Liver (tissue), 9 donors: ENCODE data around the gene PTRH2. TPM values are rescaled to one million over a fixed set of nuclear protein-coding genes. Genes with fewer than 3 reads are reported as not detected.

ENCODE experiments used
- DNase-seq: peaks from one replicate; pipeline ENCODE4 v3.0.0-alpha.2; 2017; ENCODE audit warnings: low spot score
- H3K27ac ChIP-seq, 2 donors: one replicate each; pipeline ENCODE4 v1.7.0; 2013; ENCODE audit warnings: inconsistent platforms in 2 of 2, low read length in 2 of 2, control low read depth in 1 of 2, low read depth in 1 of 2, mild to moderate bottlenecking in 1 of 2
- H3K27me3 ChIP-seq, 4 donors: one replicate each; pipeline versions ENCODE4 v1.6.1 to v1.7.0; 2013; ENCODE audit warnings: low read length in 3 of 4, inconsistent platforms in 1 of 4, mild to moderate bottlenecking in 1 of 4, moderate library complexity in 1 of 4; ENCODE audit not compliant: control insufficient read depth in 4 of 4, insufficient read depth in 4 of 4
- H3K36me3 ChIP-seq, 4 donors: one replicate each; pipeline versions ENCODE4 v1.6.1 to v1.7.0; 2013; ENCODE audit warnings: low read length in 3 of 4, mild to moderate bottlenecking in 3 of 4, low read depth in 1 of 4, moderate library complexity in 1 of 4; ENCODE audit not compliant: control insufficient read depth in 4 of 4, insufficient read depth in 3 of 4
- H3K4me1 ChIP-seq, 4 donors: one replicate each; pipeline versions ENCODE4 v1.6.1 to v1.7.0; 2013; ENCODE audit warnings: low read length in 3 of 4, mild to moderate bottlenecking in 3 of 4, moderate library complexity in 1 of 4; ENCODE audit not compliant: control insufficient read depth in 4 of 4, insufficient read depth in 4 of 4
- H3K4me3 ChIP-seq, 3 donors: one replicate each; pipeline versions ENCODE4 v1.6.1 to v1.7.0; 2013; ENCODE audit warnings: low read length in 3 of 3, control low read depth in 1 of 3, low read depth in 1 of 3, mild to moderate bottlenecking in 1 of 3
- H3K9ac ChIP-seq, 2 donors: one replicate each; pipeline ENCODE4 v1.7.0; 2013; ENCODE audit warnings: low read length in 2 of 2, mild to moderate bottlenecking in 2 of 2, moderate library complexity in 2 of 2, control low read depth in 1 of 2, low read depth in 1 of 2
- H3K9me3 ChIP-seq, 4 donors: one replicate each; pipeline versions ENCODE4 v1.6.1 to v1.7.0; 2013; ENCODE audit warnings: low read length in 3 of 4; ENCODE audit not compliant: control insufficient read depth in 4 of 4
- EGR1 ChIP-seq, 2 donors: IDR thresholded peaks; 2 replicates each; pipeline ENCODE4 v1.6.1; 2016 to 2018; ENCODE audit warnings: antibody characterized with exemption in 2 of 2, low read depth in 2 of 2
- FOXA1 ChIP-seq: IDR thresholded peaks from 2 replicates; pipeline ENCODE4 v1.6.1; 2016; ENCODE audit warnings: antibody characterized with exemption
- FOXA2 ChIP-seq: IDR thresholded peaks from 2 replicates; pipeline ENCODE4 v1.6.1; 2016; ENCODE audit warnings: antibody characterized with exemption
- GABPA ChIP-seq, 2 donors: IDR thresholded peaks in 1 of 2; conservative IDR thresholded peaks in 1 of 2; 2 replicates each; pipeline ENCODE4 v1.6.1; 2016; ENCODE audit warnings: antibody characterized with exemption in 2 of 2, mild to moderate bottlenecking in 1 of 2, moderate library complexity in 1 of 2
- HNF4A ChIP-seq, 2 donors: conservative IDR thresholded peaks; 2 replicates each; pipeline ENCODE4 v1.6.1; 2016; ENCODE audit warnings: antibody characterized with exemption in 2 of 2, mild to moderate bottlenecking in 2 of 2
- HNF4G ChIP-seq: IDR thresholded peaks from 2 replicates; pipeline ENCODE4 v1.6.1; 2016; ENCODE audit warnings: antibody characterized with exemption
- JUND ChIP-seq, 2 donors: IDR thresholded peaks; 2 replicates each; pipeline ENCODE4 v1.6.1; 2016; ENCODE audit warnings: antibody characterized with exemption in 2 of 2
- NR2F2 ChIP-seq: IDR thresholded peaks from 2 replicates; pipeline ENCODE4 v1.6.1; 2016; ENCODE audit warnings: antibody characterized with exemption
- RAD21 ChIP-seq, 2 donors: IDR thresholded peaks; 2 replicates each; pipeline ENCODE4 v1.6.1; 2016; ENCODE audit warnings: antibody characterized with exemption in 2 of 2, mild to moderate bottlenecking in 2 of 2
- REST ChIP-seq: IDR thresholded peaks from 2 replicates; pipeline ENCODE4 v1.6.1; 2016; ENCODE audit warnings: antibody characterized with exemption, mild to moderate bottlenecking
- RXRA ChIP-seq, 2 donors: IDR thresholded peaks; 2 replicates each; pipeline ENCODE4 v1.6.1; 2017 to 2018; ENCODE audit warnings: antibody characterized with exemption in 2 of 2, mild to moderate bottlenecking in 1 of 2
- SP1 ChIP-seq: IDR thresholded peaks from 2 replicates; pipeline ENCODE4 v1.6.1; 2018; ENCODE audit warnings: antibody characterized with exemption, mild to moderate bottlenecking
- TAF1 ChIP-seq: conservative IDR thresholded peaks from 2 replicates; pipeline ENCODE4 v1.6.1; 2016; ENCODE audit warnings: antibody characterized with exemption, mild to moderate bottlenecking
- YY1 ChIP-seq: IDR thresholded peaks from 2 replicates; pipeline ENCODE4 v1.6.1; 2016; ENCODE audit warnings: antibody characterized with exemption, mild to moderate bottlenecking
- WGBS: extraction: QIAGEN DNeasy Blood & Tissue Kit; methylation state at CpG from one replicate; pipeline ENCODE4 v1.1.7; 2013; 5-methylcytosine and 5-hydroxymethylcytosine counted together
- polyA plus RNA-seq, 2 donors: library from polyadenylated mRNA; stranded (reverse) in 1 of 2; unstranded in 1 of 2; fragments of 200-250 nt in 1 of 2; fragments of >200 nt in 1 of 2; fragmentation: Nextera tagmentation in 1 of 2; extraction: Ambion mirVana in 1 of 2; gene quantifications; one replicate each; pipeline versions ENCODE4 v1.2.1 to v1.2.3, GENCODE V29; 2013 to 2015
- total RNA-seq, 2 donors: library from RNA; depleted of rRNA; stranded (reverse); fragments of >200 nt; gene quantifications; one replicate each; pipeline ENCODE4 v1.2.3, GENCODE V29; 2014
- TF ChIP-seq, protein P1 (sequence below): IDR thresholded peaks from 2 replicates; pipeline ENCODE4 v1.6.1; 2016; ENCODE audit warnings: antibody characterized with exemption
- TF ChIP-seq, protein P2 (sequence below): fragments of 150-350 bp; IDR thresholded peaks from 2 replicates; pipeline ENCODE4 v1.5.1; 2017; ENCODE audit warnings: improper control_type of control experiment, low read depth, low read length; ENCODE audit not compliant: missing input control
- TF ChIP-seq, protein P3 (sequence below): IDR thresholded peaks from 2 replicates; pipeline ENCODE4 v1.6.1; 2016; ENCODE audit warnings: antibody characterized with exemption
- TF ChIP-seq, protein P4 (sequence below): IDR thresholded peaks from 2 replicates; pipeline ENCODE4 v1.6.1; 2016; ENCODE audit warnings: antibody characterized with exemption
- donor health status: healthy.
- donor health status: healthy.
- donor health status: healthy.
- donor health status: healthy.
- donor health status: healthy.

Gene PTRH2
- total RNA-seq, result 10 to 100 TPM in 1 of 2 donors, 1 to 10 TPM in 1; 9.7 to 23.4 TPM
- polyA plus RNA-seq, result 10 to 100 TPM; 22.7 to 39.1 TPM

- peak; percentile 93 for DNase-seq
- TF ChIP-seq, protein P1, sequence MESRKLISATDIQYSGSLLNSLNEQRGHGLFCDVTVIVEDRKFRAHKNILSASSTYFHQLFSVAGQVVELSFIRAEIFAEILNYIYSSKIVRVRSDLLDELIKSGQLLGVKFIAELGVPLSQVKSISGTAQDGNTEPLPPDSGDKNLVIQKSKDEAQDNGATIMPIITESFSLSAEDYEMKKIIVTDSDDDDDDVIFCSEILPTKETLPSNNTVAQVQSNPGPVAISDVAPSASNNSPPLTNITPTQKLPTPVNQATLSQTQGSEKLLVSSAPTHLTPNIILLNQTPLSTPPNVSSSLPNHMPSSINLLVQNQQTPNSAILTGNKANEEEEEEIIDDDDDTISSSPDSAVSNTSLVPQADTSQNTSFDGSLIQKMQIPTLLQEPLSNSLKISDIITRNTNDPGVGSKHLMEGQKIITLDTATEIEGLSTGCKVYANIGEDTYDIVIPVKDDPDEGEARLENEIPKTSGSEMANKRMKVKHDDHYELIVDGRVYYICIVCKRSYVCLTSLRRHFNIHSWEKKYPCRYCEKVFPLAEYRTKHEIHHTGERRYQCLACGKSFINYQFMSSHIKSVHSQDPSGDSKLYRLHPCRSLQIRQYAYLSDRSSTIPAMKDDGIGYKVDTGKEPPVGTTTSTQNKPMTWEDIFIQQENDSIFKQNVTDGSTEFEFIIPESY, result peak; percentile 99
- peak; percentile 8 for TF ChIP-seq FOXA1
- TF ChIP-seq, protein P2, sequence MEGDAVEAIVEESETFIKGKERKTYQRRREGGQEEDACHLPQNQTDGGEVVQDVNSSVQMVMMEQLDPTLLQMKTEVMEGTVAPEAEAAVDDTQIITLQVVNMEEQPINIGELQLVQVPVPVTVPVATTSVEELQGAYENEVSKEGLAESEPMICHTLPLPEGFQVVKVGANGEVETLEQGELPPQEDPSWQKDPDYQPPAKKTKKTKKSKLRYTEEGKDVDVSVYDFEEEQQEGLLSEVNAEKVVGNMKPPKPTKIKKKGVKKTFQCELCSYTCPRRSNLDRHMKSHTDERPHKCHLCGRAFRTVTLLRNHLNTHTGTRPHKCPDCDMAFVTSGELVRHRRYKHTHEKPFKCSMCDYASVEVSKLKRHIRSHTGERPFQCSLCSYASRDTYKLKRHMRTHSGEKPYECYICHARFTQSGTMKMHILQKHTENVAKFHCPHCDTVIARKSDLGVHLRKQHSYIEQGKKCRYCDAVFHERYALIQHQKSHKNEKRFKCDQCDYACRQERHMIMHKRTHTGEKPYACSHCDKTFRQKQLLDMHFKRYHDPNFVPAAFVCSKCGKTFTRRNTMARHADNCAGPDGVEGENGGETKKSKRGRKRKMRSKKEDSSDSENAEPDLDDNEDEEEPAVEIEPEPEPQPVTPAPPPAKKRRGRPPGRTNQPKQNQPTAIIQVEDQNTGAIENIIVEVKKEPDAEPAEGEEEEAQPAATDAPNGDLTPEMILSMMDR, result no peak
- peak in 1 of 2 donors; percentile 59 for TF ChIP-seq EGR1 (IDR thresholded peaks at IDR 0.05; ENCODE audit: low read depth in 2 of 2)
- peak; percentile 19 for TF ChIP-seq FOXA2
- peak; percentile 73 for TF ChIP-seq TAF1
- peak; percentile 80 to 81 for TF ChIP-seq HNF4A (conservative IDR thresholded peaks at IDR 0.05)
- peak; percentile 39 for TF ChIP-seq REST
- peak; percentile 70 for TF ChIP-seq NR2F2
- TF ChIP-seq, protein P3, sequence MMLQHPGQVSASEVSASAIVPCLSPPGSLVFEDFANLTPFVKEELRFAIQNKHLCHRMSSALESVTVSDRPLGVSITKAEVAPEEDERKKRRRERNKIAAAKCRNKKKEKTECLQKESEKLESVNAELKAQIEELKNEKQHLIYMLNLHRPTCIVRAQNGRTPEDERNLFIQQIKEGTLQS, result peak; percentile 36
- peak; percentile 96 to 99 for TF ChIP-seq GABPA (IDR thresholded peaks at IDR 0.05 in 1 of 2, conservative IDR thresholded peaks at IDR 0.05 in 1 of 2)
- peak; percentile 33 to 43 for TF ChIP-seq RAD21 (IDR thresholded peaks at IDR 0.05)
- TF ChIP-seq RXRA (IDR thresholded peaks at IDR 0.05), result peak; percentile 68
- peak; percentile 52 for TF ChIP-seq HNF4G
- TF ChIP-seq, protein P4, sequence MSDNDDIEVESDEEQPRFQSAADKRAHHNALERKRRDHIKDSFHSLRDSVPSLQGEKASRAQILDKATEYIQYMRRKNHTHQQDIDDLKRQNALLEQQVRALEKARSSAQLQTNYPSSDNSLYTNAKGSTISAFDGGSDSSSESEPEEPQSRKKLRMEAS, result peak; percentile 98
- peak; percentile 85 for TF ChIP-seq YY1
- peak; percentile 89 to 90 for TF ChIP-seq JUND (IDR thresholded peaks at IDR 0.05)
- peak; percentile 83 for TF ChIP-seq SP1
- H3K9ac ChIP-seq, result peak within 1 kb of the TSS; percentile 92 to 99
- peak within 1 kb of the TSS; percentile 78 to 98 (median 95) for H3K4me3 ChIP-seq
- H3K27me3 ChIP-seq, result no peaks in the 10 kb centered on the region
- H3K27ac ChIP-seq, result peak within 1 kb of the TSS; percentile 85 to 94
- no peaks in the 10 kb centered on the region for H3K9me3 ChIP-seq
- H3K4me1 ChIP-seq, result peaks cover 0 to 33% (median 19%) of the 10 kb centered on the region in 4 donors
- under 1% methylated on average over 45 of the region's 45 CpGs for WGBS
- H3K36me3 ChIP-seq, result peaks cover 0 to 2% (median 0%) of the 10 kb centered on the region in 4 donors
Observed at GRCh38 chr17:59707149-59707970, at the start of gene PTRH2, which contains the start of gene VMP1. Gene PTRH2 (minus strand): TSS chr17:59707430. CDS start chr17:59697978, 9,452 bp downstream. Gene VMP1 (plus strand): TSS chr17:59707654. CDS start chr17:59731447, 23,793 bp downstream.
